Ovary (tissue), 3 donors: ENCODE results near the gene CCDC178.

Experiments used
- CTCF ChIP-seq, 3 donors: fragments of 450-650 bp in 2 of 3; fragments of 200-600 bp in 1 of 3; IDR thresholded peaks; one replicate each; pipeline versions ENCODE4 v1.5.1 to v1.8.0; 2016 to 2022; ENCODE audit warnings: antibody characterized with exemption in 3 of 3, mild to moderate bottlenecking in 1 of 3
- EP300 ChIP-seq: sonication (generic); formaldehyde crosslinking; IDR thresholded peaks from one replicate; pipeline ENCODE4 v1.6.1; 2017; ENCODE audit warnings: antibody characterized with exemption
- donor health status: DM: no; HTN: no; CAD: no.

GRCh38 chr18:33291539-33291938 lies 149.0 kb downstream of the CCDC178 start:
- no peak for TF ChIP-seq CTCF (IDR thresholded peaks at IDR 0.05)
- no peak for TF ChIP-seq EP300
